ENCODE measurements around the gene ETV6. TPM values are rescaled to one million over a fixed set of nuclear protein-coding genes. Genes with fewer than 3 reads are reported as not detected.

Gene ETV6
- total RNA-seq, 3 donors from 2014 or later: 17.8 to 58.7 (median 45.2) TPM

- no peak for DNase-seq (ENCODE audit: low spot score in 2 of 2)
- no peak for TF ChIP-seq POLR2AphosphoS5 (IDR thresholded peaks at IDR 0.05)
- TF ChIP-seq POLR2A (IDR thresholded peaks at IDR 0.05): no peak
- no peak for TF ChIP-seq CTCF (IDR thresholded peaks at IDR 0.05)
- H3K27me3 ChIP-seq: no peaks in the 10 kb centered on the region
- H3K27ac ChIP-seq: peak overlapping the region; percentile 20 to 61
- H3K4me1 ChIP-seq: no peaks in the 10 kb centered on the region
- intact Hi-C loops (cut with DNase I; ENCODE audit: low total_unique reads): no loop called here
- no peaks in the 10 kb centered on the region for H3K36me3 ChIP-seq
- H3K9me3 ChIP-seq: no peaks in the 10 kb centered on the region
- no peak overlapping the region for H3K4me3 ChIP-seq
These were observed 100.6 kb downstream of the ETV6 start for GRCh38 chr12:11749943-11750690.

GRCh38 chr12:11752403-11753149, 103.1 kb downstream of the ETV6 start:
- no peak for TF ChIP-seq CTCF (IDR thresholded peaks at IDR 0.05)
- TF ChIP-seq POLR2A (IDR thresholded peaks at IDR 0.05): no peak
- no peak for TF ChIP-seq POLR2AphosphoS5 (IDR thresholded peaks at IDR 0.05)
- no peak overlapping the region for H3K4me3 ChIP-seq
- no peaks in the 10 kb centered on the region for H3K36me3 ChIP-seq
- intact Hi-C loops (cut with DNase I; ENCODE audit: low total_unique reads): no loop called here
- H3K27ac ChIP-seq: peak overlapping the region; percentile 19 to 59
- DNase-seq (ENCODE audit: low spot score in 2 of 2): no peak
- H3K9me3 ChIP-seq: no peaks in the 10 kb centered on the region
- no peaks in the 10 kb centered on the region for H3K27me3 ChIP-seq
- H3K4me1 ChIP-seq: no peaks in the 10 kb centered on the region

- intact Hi-C loops (cut with DNase I; ENCODE audit: low total_unique reads): no loop called here
- Histone ChIP-seq H3K4me1 (no peaks in the 10 kb centered on the region), H3K27me3 (no peaks in the 10 kb centered on the region), H3K9me3 (no peaks in the 10 kb centered on the region), H3K27ac (peak overlapping the region; percentile 19 to 60), H3K4me3 (no peak overlapping the region), H3K36me3 (no peaks in the 10 kb centered on the region)
- DNase-seq (ENCODE audit: low spot score in 2 of 2): no peak
- TF ChIP-seq CTCF (IDR thresholded peaks at IDR 0.05): no peak
- no peak for TF ChIP-seq POLR2A (IDR thresholded peaks at IDR 0.05)
- no peak for TF ChIP-seq POLR2AphosphoS5 (IDR thresholded peaks at IDR 0.05)
These were observed 103.7 kb downstream of the ETV6 start for GRCh38 chr12:11753150-11753499.

GRCh38 chr12:11753826-11754225, 104.4 kb downstream of the ETV6 start:
- peaks cover 0 to 4% of the 10 kb centered on the region in 2 donors for H3K4me1 ChIP-seq
- H3K4me3 ChIP-seq: no peak overlapping the region
- no peaks in the 10 kb centered on the region for H3K9me3 ChIP-seq
- intact Hi-C loops (cut with DNase I; ENCODE audit: low total_unique reads): no loop called here
- no peak for DNase-seq (ENCODE audit: low spot score in 2 of 2)
- TF ChIP-seq CTCF (IDR thresholded peaks at IDR 0.05): no peak
- TF ChIP-seq POLR2A (IDR thresholded peaks at IDR 0.05): no peak
- no peak for TF ChIP-seq POLR2AphosphoS5 (IDR thresholded peaks at IDR 0.05)
- peak overlapping the region; percentile 19 to 60 for H3K27ac ChIP-seq
- no peaks in the 10 kb centered on the region for H3K36me3 ChIP-seq
- no peaks in the 10 kb centered on the region for H3K27me3 ChIP-seq

- TF ChIP-seq CTCF (IDR thresholded peaks at IDR 0.05): no peak
- TF ChIP-seq POLR2AphosphoS5 (IDR thresholded peaks at IDR 0.05): no peak
- no peak for TF ChIP-seq POLR2A (IDR thresholded peaks at IDR 0.05)
- H3K4me3 ChIP-seq: no peak overlapping the region
- peaks cover 0 to 5% of the 10 kb centered on the region in 2 donors for H3K4me1 ChIP-seq
- peak overlapping the region; percentile 56 to 60 for H3K27ac ChIP-seq
- DNase-seq (ENCODE audit: low spot score in 2 of 2): no peak
- intact Hi-C loops (cut with DNase I; ENCODE audit: low total_unique reads): no loop called here
- no peaks in the 10 kb centered on the region for H3K9me3 ChIP-seq
- H3K27me3 ChIP-seq: no peaks in the 10 kb centered on the region
- no peaks in the 10 kb centered on the region for H3K36me3 ChIP-seq
These were observed 104.8 kb downstream of the ETV6 start for GRCh38 chr12:11754256-11754655.
